SK-N-SH treated with all-trans-retinoic acid at 6 μM for 48 hours (cell line): ENCODE results near the gene GPANK1.

ENCODE experiments used
- ATAC-seq: fragments of 200-7000 bp; cut with Tn5 transposase; 3 replicates; pipeline ENCODE4 v1.9.1; 2020; ENCODE audit warnings: mild to moderate bottlenecking, moderate library complexity
- ARNTL ChIP-seq: fragments of 450-650 bp; formaldehyde crosslinking; IDR thresholded peaks from 2 replicates; pipeline ENCODE4 v1.5.0; 2020; ENCODE audit warnings: low read depth, mild to moderate bottlenecking, moderate library complexity, borderline replicate concordance
- BACH2 ChIP-seq: fragments of 250-450 bp; sonication (Bioruptor Pico); IDR thresholded peaks from 2 replicates; pipeline ENCODE4 v1.9.0; 2021; ENCODE audit warnings: mild to moderate bottlenecking, borderline replicate concordance
- CSDC2 ChIP-seq: fragments of 250-450 bp; sonication (Bioruptor Pico); IDR thresholded peaks from 2 replicates; pipeline ENCODE4 v1.5.0; 2020; ENCODE audit warnings: mild to moderate bottlenecking, moderate library complexity
- ESRRG ChIP-seq: fragments of 250-450 bp; sonication (Bioruptor Pico); IDR thresholded peaks from 2 replicates; pipeline ENCODE4 v1.6.1; 2021; ENCODE audit warnings: mild to moderate bottlenecking
- GLIS3 ChIP-seq: fragments of 250-450 bp; sonication (Bioruptor Pico); IDR thresholded peaks from 2 replicates; pipeline ENCODE4 v1.5.0; 2020; ENCODE audit warnings: mild to moderate bottlenecking, moderate library complexity
- OSR1 ChIP-seq: fragments of 250-450 bp; sonication (Bioruptor Pico); IDR thresholded peaks from 2 replicates; pipeline ENCODE4 v1.8.0; 2022; ENCODE audit warnings: moderate library complexity, mild to moderate bottlenecking, inconsistent platforms
- PPARA ChIP-seq: fragments of 250-450 bp; sonication (Bioruptor Pico); IDR thresholded peaks from 2 replicates; pipeline ENCODE4 v1.5.0; 2020; ENCODE audit warnings: mild to moderate bottlenecking, borderline replicate concordance
- RARB ChIP-seq: fragments of 250-450 bp; sonication (Bioruptor Pico); IDR thresholded peaks from 2 replicates; pipeline ENCODE4 v1.8.0; 2021; ENCODE audit warnings: mild to moderate bottlenecking, moderate library complexity
- SNAI2 ChIP-seq: fragments of 250-450 bp; sonication (Bioruptor Pico); IDR thresholded peaks from 2 replicates; pipeline ENCODE4 v1.5.0; 2020; ENCODE audit warnings: mild to moderate bottlenecking, moderate library complexity
- TCF4 ChIP-seq: fragments of 250-450 bp; sonication (Bioruptor Pico); IDR thresholded peaks from 2 replicates; pipeline ENCODE4 v1.8.0; 2021; ENCODE audit warnings: mild to moderate bottlenecking, moderate library complexity, borderline replicate concordance
- TOX ChIP-seq: fragments of 250-450 bp; sonication (Bioruptor Pico); IDR thresholded peaks from 2 replicates; pipeline ENCODE4 v1.8.0; 2021; ENCODE audit warnings: mild to moderate bottlenecking, moderate library complexity, borderline replicate concordance
- ZC3H10 ChIP-seq: fragments of 250-450 bp; sonication (Bioruptor Pico); IDR thresholded peaks from 2 replicates; pipeline ENCODE4 v1.5.1; 2021; ENCODE audit warnings: mild to moderate bottlenecking, moderate library complexity
- ZFP3 ChIP-seq: fragments of 250-450 bp; sonication (Bioruptor Pico); IDR thresholded peaks from 2 replicates; pipeline ENCODE4 v1.5.0; 2020; ENCODE audit warnings: mild to moderate bottlenecking, moderate library complexity
- ZFP30 ChIP-seq: fragments of 450-650 bp; formaldehyde crosslinking; IDR thresholded peaks from 2 replicates; pipeline ENCODE4 v1.5.0; 2022; ENCODE audit warnings: mild to moderate bottlenecking, moderate library complexity
- ZNF565 ChIP-seq: fragments of 450-650 bp; formaldehyde crosslinking; conservative IDR thresholded peaks from 2 replicates; pipeline ENCODE4 v1.5.0; 2020; ENCODE audit warnings: low read depth, mild to moderate bottlenecking, moderate library complexity
- ZNF70 ChIP-seq: fragments of 450-650 bp; formaldehyde crosslinking; IDR thresholded peaks from 2 replicates; pipeline ENCODE4 v1.5.0; 2020; ENCODE audit warnings: mild to moderate bottlenecking, moderate library complexity
- ZNF8 ChIP-seq: fragments of 450-650 bp; formaldehyde crosslinking; IDR thresholded peaks from 2 replicates; pipeline ENCODE4 v1.5.0; 2020; ENCODE audit warnings: mild to moderate bottlenecking, moderate library complexity
- TF ChIP-seq, protein P1 (sequence below): fragments of 250-450 bp; sonication (Bioruptor Pico); IDR thresholded peaks from 2 replicates; pipeline ENCODE4 v1.5.1; 2021; ENCODE audit warnings: mild to moderate bottlenecking, moderate library complexity
- TF ChIP-seq, protein P2 (sequence below): fragments of 250-450 bp; sonication (Bioruptor Pico); IDR thresholded peaks from 2 replicates; pipeline ENCODE4 v1.5.0; 2020; ENCODE audit warnings: mild to moderate bottlenecking, moderate library complexity
- TF ChIP-seq, protein P3 (sequence below): fragments of 250-450 bp; sonication (Bioruptor Pico); IDR thresholded peaks from 2 replicates; pipeline ENCODE4 v1.8.0; 2020; ENCODE audit warnings: mild to moderate bottlenecking, moderate library complexity, borderline replicate concordance
- TF ChIP-seq, protein P4 (sequence below): fragments of 250-450 bp; sonication (Bioruptor Pico); IDR thresholded peaks from 2 replicates; pipeline ENCODE4 v1.5.1; 2020; ENCODE audit warnings: low read depth, mild to moderate bottlenecking, moderate library complexity
- TF ChIP-seq, protein P5 (sequence below): fragments of 250-450 bp; sonication (Bioruptor Pico); IDR thresholded peaks from 2 replicates; pipeline ENCODE4 v1.8.0; 2021; ENCODE audit warnings: low read depth, mild to moderate bottlenecking, moderate library complexity, borderline replicate concordance

GPANK1 gene

DNA sequence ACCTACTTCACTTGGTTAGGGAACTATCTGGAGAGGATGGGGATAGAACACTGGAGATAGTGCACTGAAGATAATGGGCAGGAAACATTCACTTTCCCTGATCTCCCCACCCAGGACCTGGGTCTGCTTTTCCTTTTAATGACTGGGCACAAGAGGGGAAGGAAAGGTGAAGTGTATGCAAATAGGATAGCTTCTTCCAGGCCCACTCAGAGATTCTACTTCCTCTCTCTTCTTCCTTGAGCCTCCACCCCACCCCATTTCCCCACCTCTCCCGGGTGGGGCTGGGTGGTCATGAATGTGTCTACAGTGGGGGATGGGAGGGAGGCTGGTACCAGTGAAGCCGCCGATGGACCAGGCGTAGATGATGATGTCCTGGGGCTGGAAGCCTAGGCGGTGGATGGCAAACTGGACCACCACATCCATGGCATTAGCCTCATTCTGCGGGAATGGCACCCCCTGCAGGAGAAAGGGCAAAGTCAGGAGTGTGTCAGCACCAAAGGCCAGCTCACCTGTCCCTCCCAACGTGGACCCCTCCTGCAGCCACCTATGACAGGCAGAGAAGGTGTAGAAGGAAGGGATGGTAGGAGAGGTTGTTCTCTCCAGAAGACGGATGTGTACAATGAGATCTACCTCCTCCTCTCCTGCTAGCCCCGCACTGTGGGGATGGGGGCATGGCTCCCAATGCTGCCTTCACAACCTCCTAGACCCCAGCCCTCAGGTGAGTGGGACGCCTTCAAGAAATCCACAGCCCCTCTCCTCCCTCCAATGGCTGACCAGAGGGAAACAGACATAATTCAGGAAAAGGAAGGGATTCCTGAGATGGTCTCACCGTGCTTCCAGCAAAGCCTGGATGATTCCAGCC lies 24.7 kb upstream of the GPANK1 start:
- peak; percentile 73 for ATAC-seq
- TF ChIP-seq RARB (CRISPR knock-in tag) = no peak
- TF ChIP-seq, protein P1, sequence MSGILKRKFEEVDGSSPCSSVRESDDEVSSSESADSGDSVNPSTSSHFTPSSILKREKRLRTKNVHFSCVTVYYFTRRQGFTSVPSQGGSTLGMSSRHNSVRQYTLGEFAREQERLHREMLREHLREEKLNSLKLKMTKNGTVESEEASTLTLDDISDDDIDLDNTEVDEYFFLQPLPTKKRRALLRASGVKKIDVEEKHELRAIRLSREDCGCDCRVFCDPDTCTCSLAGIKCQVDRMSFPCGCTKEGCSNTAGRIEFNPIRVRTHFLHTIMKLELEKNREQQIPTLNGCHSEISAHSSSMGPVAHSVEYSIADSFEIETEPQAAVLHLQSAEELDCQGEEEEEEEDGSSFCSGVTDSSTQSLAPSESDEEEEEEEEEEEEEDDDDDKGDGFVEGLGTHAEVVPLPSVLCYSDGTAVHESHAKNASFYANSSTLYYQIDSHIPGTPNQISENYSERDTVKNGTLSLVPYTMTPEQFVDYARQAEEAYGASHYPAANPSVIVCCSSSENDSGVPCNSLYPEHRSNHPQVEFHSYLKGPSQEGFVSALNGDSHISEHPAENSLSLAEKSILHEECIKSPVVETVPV = no peak
- no peak for TF ChIP-seq ZNF70 (CRISPR knock-in tag)
- no peak for TF ChIP-seq ZFP3 (CRISPR knock-in tag)
- TF ChIP-seq, all 23 proteins: peak for 0

DNA sequence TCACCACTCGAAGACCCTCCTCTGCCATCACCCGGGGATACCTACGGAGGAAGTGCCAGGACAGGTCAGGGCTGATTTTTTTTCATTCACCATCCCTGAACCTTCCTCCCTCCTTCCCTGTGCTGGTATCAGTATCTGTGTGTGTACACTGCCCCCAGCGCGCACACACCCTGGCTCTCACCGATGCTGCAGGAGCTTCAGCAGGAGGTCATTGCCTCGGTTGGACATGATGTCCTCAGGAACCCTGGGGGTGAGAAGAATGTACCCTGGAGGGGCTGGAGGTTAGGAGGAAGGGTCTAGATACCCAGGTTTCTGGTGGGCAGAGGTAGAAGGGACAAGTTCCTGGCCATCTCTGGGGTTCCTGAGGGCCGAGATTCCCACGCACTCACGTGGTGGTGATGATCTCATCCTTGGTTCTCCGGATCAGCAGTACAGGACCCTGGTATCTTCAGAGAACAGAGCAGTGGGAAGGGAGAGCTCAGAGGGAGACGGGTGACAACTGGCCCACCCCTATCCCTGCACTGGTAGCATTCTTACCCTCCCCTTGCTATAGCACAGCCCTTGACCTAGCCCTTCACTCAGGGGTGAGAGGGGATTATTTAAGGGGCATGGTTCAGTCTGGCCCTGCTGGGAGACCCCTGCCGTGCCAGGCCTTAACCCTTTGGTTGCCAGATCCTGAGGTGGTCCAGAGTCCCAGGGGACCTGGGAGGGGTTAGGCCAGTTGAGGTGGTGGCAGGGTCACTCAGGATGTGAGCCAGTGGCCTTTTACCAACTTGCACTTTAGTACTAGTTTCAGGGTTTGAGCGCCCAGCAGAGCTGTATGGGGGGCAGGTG lies 23.3 kb upstream of the GPANK1 start:
- TF ChIP-seq SNAI2 = no peak
- no peak for TF ChIP-seq ZFP3 (CRISPR knock-in tag)
- TF ChIP-seq ARNTL = no peak
- no peak for TF ChIP-seq ZC3H10 (CRISPR knock-in tag)
- no peak for TF ChIP-seq PPARA (CRISPR knock-in tag)
- no peak for TF ChIP-seq TOX (CRISPR knock-in tag)
- no peak for TF ChIP-seq TCF4 (CRISPR knock-in tag)
- no peak for TF ChIP-seq ZFP30
- TF ChIP-seq, protein P2, sequence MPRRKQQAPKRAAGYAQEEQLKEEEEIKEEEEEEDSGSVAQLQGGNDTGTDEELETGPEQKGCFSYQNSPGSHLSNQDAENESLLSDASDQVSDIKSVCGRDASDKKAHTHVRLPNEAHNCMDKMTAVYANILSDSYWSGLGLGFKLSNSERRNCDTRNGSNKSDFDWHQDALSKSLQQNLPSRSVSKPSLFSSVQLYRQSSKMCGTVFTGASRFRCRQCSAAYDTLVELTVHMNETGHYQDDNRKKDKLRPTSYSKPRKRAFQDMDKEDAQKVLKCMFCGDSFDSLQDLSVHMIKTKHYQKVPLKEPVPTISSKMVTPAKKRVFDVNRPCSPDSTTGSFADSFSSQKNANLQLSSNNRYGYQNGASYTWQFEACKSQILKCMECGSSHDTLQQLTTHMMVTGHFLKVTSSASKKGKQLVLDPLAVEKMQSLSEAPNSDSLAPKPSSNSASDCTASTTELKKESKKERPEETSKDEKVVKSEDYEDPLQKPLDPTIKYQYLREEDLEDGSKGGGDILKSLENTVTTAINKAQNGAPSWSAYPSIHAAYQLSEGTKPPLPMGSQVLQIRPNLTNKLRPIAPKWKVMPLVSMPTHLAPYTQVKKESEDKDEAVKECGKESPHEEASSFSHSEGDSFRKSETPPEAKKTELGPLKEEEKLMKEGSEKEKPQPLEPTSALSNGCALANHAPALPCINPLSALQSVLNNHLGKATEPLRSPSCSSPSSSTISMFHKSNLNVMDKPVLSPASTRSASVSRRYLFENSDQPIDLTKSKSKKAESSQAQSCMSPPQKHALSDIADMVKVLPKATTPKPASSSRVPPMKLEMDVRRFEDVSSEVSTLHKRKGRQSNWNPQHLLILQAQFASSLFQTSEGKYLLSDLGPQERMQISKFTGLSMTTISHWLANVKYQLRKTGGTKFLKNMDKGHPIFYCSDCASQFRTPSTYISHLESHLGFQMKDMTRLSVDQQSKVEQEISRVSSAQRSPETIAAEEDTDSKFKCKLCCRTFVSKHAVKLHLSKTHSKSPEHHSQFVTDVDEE (CRISPR knock-in tag) = no peak
- TF ChIP-seq, protein P3, sequence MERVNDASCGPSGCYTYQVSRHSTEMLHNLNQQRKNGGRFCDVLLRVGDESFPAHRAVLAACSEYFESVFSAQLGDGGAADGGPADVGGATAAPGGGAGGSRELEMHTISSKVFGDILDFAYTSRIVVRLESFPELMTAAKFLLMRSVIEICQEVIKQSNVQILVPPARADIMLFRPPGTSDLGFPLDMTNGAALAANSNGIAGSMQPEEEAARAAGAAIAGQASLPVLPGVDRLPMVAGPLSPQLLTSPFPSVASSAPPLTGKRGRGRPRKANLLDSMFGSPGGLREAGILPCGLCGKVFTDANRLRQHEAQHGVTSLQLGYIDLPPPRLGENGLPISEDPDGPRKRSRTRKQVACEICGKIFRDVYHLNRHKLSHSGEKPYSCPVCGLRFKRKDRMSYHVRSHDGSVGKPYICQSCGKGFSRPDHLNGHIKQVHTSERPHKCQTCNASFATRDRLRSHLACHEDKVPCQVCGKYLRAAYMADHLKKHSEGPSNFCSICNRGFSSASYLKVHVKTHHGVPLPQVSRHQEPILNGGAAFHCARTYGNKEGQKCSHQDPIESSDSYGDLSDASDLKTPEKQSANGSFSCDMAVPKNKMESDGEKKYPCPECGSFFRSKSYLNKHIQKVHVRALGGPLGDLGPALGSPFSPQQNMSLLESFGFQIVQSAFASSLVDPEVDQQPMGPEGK (CRISPR knock-in tag) = no peak
- TF ChIP-seq ZNF70 (CRISPR knock-in tag) = no peak
- no peak for TF ChIP-seq RARB (CRISPR knock-in tag)
- TF ChIP-seq ZNF565 (CRISPR knock-in tag) = no peak
- TF ChIP-seq, all 23 proteins: peak for 0
- ATAC-seq = no peak

DNA sequence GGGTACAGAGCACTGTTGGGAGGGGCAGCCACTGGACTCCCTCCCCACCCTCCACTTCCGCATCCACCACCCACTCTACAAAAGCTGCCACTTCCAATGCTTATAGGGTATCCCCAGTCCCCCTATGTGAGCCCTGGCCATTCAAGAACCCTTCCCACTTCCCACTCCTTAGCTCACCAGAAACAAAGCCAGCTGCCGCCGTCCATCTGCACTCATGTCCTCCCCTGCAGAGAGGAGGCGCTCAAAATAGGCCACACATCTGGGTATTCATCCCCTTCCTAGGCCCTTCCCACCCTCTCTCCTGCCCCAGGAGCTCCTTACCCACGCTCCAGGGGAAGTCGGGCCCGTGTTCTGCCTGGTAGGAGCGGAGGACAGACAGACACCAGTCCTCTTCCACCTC lies 22.5 kb upstream of the GPANK1 start:
- ATAC-seq = no peak
- TF ChIP-seq, protein P2 (CRISPR knock-in tag) = no peak
- TF ChIP-seq SNAI2 = no peak
- TF ChIP-seq ZFP30 = no peak
- TF ChIP-seq ESRRG (CRISPR knock-in tag) = no peak
- no peak for TF ChIP-seq RARB (CRISPR knock-in tag)
- TF ChIP-seq ZNF8 (CRISPR knock-in tag) = no peak
- no peak for TF ChIP-seq ARNTL
- TF ChIP-seq, protein P4, sequence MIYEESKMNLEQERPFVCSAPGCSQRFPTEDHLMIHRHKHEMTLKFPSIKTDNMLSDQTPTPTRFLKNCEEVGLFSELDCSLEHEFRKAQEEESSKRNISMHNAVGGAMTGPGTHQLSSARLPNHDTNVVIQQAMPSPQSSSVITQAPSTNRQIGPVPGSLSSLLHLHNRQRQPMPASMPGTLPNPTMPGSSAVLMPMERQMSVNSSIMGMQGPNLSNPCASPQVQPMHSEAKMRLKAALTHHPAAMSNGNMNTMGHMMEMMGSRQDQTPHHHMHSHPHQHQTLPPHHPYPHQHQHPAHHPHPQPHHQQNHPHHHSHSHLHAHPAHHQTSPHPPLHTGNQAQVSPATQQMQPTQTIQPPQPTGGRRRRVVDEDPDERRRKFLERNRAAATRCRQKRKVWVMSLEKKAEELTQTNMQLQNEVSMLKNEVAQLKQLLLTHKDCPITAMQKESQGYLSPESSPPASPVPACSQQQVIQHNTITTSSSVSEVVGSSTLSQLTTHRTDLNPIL (CRISPR knock-in tag) = no peak
- TF ChIP-seq OSR1 = no peak
- no peak for TF ChIP-seq GLIS3 (CRISPR knock-in tag)
- TF ChIP-seq, protein P5, sequence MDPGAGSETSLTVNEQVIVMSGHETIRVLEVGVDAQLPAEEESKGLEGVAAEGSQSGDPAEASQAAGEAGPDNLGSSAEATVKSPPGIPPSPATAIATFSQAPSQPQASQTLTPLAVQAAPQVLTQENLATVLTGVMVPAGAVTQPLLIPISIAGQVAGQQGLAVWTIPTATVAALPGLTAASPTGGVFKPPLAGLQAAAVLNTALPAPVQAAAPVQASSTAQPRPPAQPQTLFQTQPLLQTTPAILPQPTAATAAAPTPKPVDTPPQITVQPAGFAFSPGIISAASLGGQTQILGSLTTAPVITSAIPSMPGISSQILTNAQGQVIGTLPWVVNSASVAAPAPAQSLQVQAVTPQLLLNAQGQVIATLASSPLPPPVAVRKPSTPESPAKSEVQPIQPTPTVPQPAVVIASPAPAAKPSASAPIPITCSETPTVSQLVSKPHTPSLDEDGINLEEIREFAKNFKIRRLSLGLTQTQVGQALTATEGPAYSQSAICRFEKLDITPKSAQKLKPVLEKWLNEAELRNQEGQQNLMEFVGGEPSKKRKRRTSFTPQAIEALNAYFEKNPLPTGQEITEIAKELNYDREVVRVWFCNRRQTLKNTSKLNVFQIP (CRISPR knock-in tag) = no peak
- no peak for TF ChIP-seq CSDC2 (CRISPR knock-in tag)
- TF ChIP-seq TOX (CRISPR knock-in tag) = no peak
- TF ChIP-seq ZFP3 (CRISPR knock-in tag) = no peak
- no peak for TF ChIP-seq BACH2 (CRISPR knock-in tag)
- TF ChIP-seq, protein P1 = no peak
